HG02610 (cell line): ENCODE measurements around the gene ACYP2.

ENCODE experiments used
- ATAC-seq: cut with Tn5 transposase; IDR thresholded peaks from one replicate; pipeline ENCODE4 v1.9.1; 2021; ENCODE audit warnings: mild to moderate bottlenecking, moderate library complexity; ENCODE audit not compliant: unreplicated experiment

The ACYP2 gene

GRCh38 chr2:54212456-54212855, 97.0 kb downstream of the ACYP2 start:
- ATAC-seq, result no peak

GRCh38 chr2:54213082-54213481, 97.7 kb downstream of the ACYP2 start:
- no peak for ATAC-seq

- ATAC-seq, result no peak
These were observed 109.6 kb downstream of the ACYP2 start for GRCh38 chr2:54224997-54225396.

DNA sequence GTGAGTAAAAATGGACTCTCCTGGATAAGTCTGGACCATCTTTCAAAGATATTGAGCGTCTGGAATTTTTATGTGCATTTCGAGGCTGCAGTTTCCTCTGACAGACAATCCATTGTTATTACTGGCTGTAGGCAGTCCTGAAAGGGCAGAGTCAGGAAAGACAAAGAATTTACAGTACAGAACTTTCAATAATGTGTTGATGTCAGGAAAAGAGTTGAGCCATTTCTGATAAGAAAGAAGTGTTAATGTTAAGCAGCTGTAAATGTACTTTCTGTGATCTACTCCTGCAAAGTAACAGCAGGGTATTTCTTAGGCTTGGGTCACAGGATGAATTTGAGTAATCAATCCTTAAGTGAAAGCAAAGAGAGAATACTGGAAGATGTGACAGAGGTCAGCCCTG, 110.8 kb downstream of the ACYP2 start:
- ATAC-seq, result no peak

GRCh38 chr2:54227798-54228197, 112.4 kb downstream of the ACYP2 start:
- ATAC-seq, result no peak

DNA sequence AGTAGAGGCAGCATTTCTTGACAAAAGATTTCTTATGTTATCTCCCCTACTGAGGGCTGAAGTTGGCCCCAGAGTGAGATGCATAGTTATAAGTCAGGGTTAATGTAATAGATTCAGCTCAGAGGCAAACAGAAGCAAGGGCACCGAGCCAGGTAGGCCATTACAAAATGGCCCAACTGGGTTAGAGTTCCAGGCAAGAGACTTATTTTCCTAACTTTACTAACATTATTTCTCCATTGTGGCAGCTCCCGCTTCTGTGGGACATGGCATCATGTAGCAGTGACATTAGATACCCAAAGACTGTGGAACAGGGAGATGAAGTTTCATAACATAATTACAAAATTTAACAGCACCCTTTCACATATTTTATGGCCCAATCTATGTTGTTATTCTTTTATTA, 113.5 kb downstream of the ACYP2 start:
- ATAC-seq, result no peak

GRCh38 chr2:54233832-54234649, 118.6 kb downstream of the ACYP2 start:
- no peak for ATAC-seq

- ATAC-seq, result no peak
These were observed 122.0 kb downstream of the ACYP2 start for GRCh38 chr2:54237428-54237827.

DNA sequence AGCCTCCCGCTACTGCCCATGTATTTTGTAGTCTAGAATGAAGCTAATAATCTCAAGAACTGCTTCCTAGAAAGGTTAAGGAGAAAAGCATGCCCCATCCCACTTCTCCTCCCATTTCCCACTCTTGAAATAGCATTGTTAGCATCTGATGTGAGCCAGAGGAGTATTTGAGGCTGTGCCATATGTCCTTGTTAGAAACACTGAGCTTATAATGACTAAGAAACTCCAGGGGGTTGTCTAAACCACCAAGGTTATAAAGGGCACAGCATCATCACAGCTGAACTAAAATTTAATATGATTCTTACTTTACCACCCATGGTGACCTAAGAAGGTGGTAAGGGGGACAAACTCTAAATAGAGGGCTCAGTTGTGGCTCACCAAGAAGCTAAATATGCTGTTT, 124.0 kb downstream of the ACYP2 start:
- ATAC-seq, result no peak

- ATAC-seq, result no peak
These were observed 125.4 kb downstream of the ACYP2 start for GRCh38 chr2:54240515-54241469.

GRCh38 chr2:54247115-54247514, 131.7 kb downstream of the ACYP2 start:
- no peak for ATAC-seq

DNA sequence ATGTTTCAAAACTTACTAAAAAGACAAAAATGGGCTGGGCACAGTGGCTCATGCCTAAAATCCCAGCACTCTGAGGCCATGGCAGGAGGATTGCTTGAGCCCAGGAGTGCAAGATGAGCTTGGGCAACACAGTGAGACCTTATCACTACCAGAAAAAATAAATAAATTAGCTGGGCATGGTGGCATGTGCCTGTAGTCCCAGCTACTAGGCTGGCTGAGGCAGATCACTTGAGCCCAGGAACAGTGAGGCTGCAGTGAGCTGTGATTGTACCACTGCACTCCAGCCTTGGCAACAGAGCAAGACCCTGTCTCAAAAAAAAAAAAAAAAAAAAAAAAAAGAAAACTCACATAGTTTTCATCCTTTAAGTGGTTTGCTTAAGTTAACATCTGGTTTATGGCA, 134.2 kb downstream of the ACYP2 start:
- ATAC-seq, result no peak

- no peak for ATAC-seq
These were observed 138.8 kb downstream of the ACYP2 start for GRCh38 chr2:54254180-54254579.

DNA sequence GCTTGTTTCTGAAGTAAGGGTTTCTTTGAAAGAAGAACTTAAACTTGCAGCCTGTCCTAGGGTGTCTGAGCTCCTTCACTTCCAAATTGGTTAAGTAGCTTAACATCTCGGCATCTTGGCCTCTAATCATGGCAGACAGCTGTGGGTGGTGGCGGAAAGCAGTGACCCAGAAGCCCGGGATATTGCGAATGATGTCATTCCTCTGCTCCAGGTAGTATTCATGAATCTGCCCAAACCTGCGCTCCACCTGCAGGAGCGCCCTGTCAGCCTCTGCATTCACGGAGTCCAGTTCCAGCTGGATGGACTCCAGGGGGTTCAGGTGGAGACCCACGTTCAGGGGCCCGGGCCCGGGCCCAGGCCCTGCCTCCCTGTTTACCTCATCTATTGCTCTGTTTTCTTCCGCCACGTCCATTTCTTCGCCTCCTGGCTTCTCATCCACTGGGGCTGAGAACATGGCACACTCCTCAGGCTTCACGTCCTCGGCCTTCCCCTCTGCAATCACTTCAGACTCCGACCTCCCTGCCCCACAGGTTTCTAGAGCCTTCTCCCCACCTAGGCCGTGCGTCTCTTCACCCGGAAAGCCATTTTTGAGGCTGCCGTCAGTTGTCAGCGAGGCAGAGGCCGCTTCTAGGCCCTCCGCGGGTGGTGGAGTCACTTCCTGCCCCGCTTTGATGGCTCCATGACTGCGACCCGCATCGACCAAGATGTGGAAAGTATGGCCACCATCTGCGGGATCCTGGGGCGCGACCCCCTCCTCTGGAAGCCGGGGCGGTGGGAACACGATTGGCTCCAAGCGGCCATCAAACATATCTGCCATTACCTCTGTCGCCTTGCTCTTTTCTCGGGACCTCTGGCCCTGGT, 140.0 kb downstream of the ACYP2 start:
- ATAC-seq, result no peak

- ATAC-seq, result no peak
These were observed 140.8 kb downstream of the ACYP2 start, which contains the start of gene TSPYL6 for GRCh38 chr2:54256091-54256694. TSPYL6 (minus strand) TSS chr2:54256229; CDS start chr2:54256151, 78 bp downstream.

- ATAC-seq, result no peak
These were observed 142.8 kb downstream of the ACYP2 start for GRCh38 chr2:54258166-54258565.

GRCh38 chr2:54259413-54260240, 144.2 kb downstream of the ACYP2 start:
- ATAC-seq, result peak; percentile 66

DNA sequence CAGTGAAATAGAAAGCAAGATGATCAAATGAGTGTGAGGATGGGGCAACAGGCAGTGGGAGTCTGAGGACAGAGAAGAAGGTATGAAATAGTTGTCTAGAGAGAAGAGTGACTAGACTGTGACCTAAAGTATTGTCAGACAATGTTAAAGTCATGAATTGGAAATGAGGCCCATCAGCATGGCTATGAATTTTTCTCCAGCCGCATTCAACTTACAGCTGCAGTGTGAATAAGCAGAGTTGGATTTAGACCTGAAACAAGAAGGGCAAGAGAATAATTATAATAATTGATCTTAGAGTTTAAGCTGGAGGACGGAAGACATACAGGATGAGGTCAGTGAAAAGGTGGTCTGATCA, 144.8 kb downstream of the ACYP2 start:
- ATAC-seq, result no peak

DNA sequence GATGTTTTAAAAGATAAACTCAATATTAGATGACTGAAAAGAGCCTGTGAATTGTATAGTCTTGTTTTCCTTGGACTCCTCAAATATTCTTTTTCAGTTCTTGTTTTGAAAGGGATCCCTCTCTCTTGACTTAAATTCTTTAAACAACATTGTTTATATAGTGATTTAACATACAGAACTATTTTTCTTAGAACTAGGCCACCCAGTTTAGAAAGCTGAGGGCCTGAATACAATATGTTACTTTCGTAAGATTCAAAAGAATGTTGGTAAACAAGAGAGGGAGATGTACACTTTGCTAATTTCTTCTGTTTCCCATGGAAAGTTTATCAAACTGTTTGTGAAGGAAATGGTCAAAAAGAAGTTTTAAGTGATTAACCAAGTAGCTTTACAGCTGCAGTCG, 146.1 kb downstream of the ACYP2 start:
- ATAC-seq, result no peak
